VCaP (cell line): ENCODE data around the gene LRRTM4.

Source experiments
- H3K27ac ChIP-seq: fragments of 450-650 bp; 2 replicates; pipeline ENCODE4 v1.5.1; 2017
- TF ChIP-seq, protein P1 (sequence below): fragments of 450-650 bp; conservative IDR thresholded peaks from 2 replicates; pipeline ENCODE4 v1.5.1; 2017; ENCODE audit warnings: mild to moderate bottlenecking, moderate library complexity

LRRTM4 gene

GRCh38 chr2:77087987-77088414 lies 434.2 kb downstream of the LRRTM4 start:
- TF ChIP-seq, protein P1, sequence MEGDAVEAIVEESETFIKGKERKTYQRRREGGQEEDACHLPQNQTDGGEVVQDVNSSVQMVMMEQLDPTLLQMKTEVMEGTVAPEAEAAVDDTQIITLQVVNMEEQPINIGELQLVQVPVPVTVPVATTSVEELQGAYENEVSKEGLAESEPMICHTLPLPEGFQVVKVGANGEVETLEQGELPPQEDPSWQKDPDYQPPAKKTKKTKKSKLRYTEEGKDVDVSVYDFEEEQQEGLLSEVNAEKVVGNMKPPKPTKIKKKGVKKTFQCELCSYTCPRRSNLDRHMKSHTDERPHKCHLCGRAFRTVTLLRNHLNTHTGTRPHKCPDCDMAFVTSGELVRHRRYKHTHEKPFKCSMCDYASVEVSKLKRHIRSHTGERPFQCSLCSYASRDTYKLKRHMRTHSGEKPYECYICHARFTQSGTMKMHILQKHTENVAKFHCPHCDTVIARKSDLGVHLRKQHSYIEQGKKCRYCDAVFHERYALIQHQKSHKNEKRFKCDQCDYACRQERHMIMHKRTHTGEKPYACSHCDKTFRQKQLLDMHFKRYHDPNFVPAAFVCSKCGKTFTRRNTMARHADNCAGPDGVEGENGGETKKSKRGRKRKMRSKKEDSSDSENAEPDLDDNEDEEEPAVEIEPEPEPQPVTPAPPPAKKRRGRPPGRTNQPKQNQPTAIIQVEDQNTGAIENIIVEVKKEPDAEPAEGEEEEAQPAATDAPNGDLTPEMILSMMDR: no peak
- H3K27ac ChIP-seq: no peak overlapping the region

DNA sequence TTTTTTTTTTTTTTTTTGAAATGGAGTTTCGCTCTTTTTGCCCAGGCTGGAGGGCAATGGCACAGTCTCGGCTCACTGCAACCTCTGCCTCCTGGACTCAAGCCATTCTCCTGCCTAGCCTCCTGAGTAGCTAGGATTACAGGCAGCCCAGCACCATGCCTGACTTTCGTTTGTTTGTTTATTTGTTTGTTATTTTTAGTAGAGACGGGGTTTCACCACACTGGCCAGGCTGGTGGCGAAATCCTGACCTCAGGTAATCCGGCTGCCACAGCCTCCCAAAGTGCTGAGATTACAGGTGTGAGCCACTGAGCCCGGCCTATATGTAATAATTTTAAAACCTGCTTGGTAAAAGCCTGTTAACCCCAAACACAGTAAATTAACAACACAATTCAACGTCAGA lies 435.7 kb downstream of the LRRTM4 start:
- TF ChIP-seq, protein P1: no peak
- H3K27ac ChIP-seq: no peak overlapping the region

- TF ChIP-seq, protein P1: no peak
- no peak overlapping the region for H3K27ac ChIP-seq
Observed at GRCh38 chr2:77086051-77086450, 436.1 kb downstream of the LRRTM4 start.

GRCh38 chr2:77085561-77085960 lies 436.6 kb downstream of the LRRTM4 start:
- TF ChIP-seq, protein P1: no peak

DNA sequence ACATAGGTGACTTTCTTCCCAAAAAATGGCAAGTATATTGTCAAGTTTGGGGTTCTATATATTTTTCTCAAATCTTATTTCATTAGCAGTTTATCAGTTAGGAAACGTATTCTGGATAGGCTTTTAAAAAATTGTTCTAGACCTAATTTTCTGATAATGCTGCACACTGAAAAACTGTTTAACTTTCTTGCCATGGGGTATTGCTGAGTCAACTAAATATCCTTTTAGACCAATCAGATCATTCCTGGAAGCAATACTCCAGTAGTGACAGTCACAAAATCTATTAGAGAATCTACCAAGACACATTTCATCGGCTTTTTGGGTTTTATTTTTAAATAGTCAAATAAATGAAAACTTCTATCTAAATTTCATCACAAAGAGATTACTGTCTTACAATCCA lies 440.6 kb downstream of the LRRTM4 start:
- TF ChIP-seq, protein P1: no peak

More at GRCh38 chr2:77085561-77085960, 436.6 kb downstream of the LRRTM4 start:
- no peak overlapping the region for H3K27ac ChIP-seq

GRCh38 chr2:77064324-77064723 lies 457.9 kb downstream of the LRRTM4 start:
- TF ChIP-seq, protein P1: no peak
- no peak overlapping the region for H3K27ac ChIP-seq

More for the DNA sequence above, 440.6 kb downstream of the LRRTM4 start:
- no peak overlapping the region for H3K27ac ChIP-seq

DNA sequence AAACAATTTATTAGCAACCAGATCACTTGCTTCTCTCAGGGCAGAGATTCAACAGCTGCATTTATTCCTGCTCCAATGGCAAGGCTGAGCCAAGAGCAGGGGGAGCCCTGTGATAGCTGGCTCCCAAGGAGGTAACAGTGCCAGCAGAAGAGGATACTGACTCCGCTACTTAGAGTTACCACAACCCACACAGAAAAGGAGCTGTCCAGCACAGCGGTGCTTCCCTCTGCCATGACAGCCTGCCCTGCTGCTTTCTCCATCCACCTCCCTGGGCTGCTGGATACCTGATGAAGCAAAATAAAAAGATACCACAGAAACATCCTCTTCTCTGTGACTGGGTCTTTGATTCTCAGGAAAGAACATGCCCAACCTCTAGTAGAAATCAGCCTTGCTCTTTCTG lies 467.2 kb downstream of the LRRTM4 start:
- no peak overlapping the region for H3K27ac ChIP-seq
- TF ChIP-seq, protein P1: no peak
